T-helper 1 cell treated with Interleukin-12 subunit alpha and Interleukin-12 subunit beta and Interleukin-4 antibody, amounts not matched to agents 30 ng/mL and 1 ng/mL, for 36 hours (primary cell): Measurements from ENCODE around the gene HTR3D. TPM values are rescaled to one million over a fixed set of nuclear protein-coding genes. Genes with fewer than 3 reads are reported as not detected.
"Not testable (repeated sequence)": the region's sequence is repeated elsewhere in the genome, so short reads cannot be mapped to it uniquely, and the experiment has no call there.

Experiments
- intact Hi-C: fragments of 100-400 bp; cut with micrococcal nuclease; formaldehyde crosslinking; loops from one replicate; pipeline ENCODE4 v1.15.1; 2024
- total RNA-seq: library from RNA; stranded (reverse); gene quantifications from 2 replicates; pipeline ENCODE4 v1.2.3, GENCODE V29; 2022

The HTR3D gene, protein sequence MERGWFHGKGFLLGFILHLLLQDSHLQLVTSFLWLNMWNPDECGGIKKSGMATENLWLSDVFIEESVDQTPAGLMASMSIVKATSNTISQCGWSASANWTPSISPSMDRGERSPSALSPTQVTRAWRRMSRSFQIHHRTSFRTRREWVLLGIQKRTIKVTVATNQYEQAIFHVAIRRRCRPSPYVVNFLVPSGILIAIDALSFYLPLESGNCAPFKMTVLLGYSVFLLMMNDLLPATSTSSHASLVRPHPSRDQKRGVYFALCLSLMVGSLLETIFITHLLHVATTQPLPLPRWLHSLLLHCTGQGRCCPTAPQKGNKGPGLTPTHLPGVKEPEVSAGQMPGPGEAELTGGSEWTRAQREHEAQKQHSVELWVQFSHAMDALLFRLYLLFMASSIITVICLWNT
- not detected in 2 replicates for total RNA-seq

GRCh38 chr3:184031187-184031792, at the start of gene HTR3D:
Gene HTR3D (plus strand): TSS chr3:184031742. CDS start chr3:184031742, 0 bp downstream.
- intact Hi-C loops = no loop called here

GRCh38 chr3:183981990-183982644, 49.4 kb upstream of the HTR3D start:
- intact Hi-C loops = no loop called here

- intact Hi-C loops = no loop called here
Measured at GRCh38 chr3:183984127-183984740, 47.3 kb upstream of the HTR3D start.

DNA sequence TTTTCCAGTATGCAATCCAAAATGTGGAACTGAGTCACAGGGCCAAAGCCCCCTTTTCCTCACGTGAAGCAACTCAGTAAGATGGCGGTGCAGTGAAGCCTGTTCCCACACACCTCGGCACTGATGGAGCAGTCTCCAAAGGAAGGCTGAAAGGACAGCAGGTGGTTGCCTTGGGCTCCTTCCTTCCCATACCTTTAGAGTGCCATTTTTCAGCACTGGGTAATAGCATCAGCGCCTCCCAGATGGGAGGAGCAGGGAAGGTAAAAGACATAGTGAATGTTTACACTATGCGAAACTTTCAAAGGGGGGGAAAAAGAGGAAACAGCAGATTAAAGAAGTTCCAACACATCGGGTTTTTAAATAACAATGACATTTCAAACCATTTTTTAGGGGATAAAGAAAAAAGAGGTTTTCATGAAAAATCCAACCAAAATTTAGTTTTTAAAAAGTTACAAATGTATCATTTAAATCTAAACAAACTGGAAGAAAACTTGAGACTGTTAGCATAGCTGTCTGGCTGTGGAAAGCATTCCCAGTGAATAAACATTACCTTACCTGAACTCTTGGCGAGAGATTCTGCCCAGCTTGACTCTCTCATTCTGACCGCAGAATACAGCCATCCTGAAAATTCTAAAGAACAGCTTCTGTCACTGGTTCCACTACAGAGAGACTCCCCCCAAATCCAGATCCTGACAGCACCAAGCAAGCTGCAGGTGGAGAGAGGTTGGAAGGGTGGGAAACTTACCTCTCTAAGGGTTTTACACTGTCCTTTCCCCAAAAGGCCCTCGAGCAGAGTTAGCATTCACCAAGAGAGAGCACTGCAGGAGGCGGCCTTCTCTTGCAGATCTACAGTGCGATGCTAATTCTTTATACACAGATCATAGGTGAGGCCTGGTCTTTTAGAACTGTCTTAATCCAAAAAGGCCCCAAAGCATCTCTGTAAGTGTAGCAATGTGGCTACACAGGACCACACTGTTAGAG, 46.5 kb upstream of the HTR3D start:
- intact Hi-C loops = no loop called here

DNA sequence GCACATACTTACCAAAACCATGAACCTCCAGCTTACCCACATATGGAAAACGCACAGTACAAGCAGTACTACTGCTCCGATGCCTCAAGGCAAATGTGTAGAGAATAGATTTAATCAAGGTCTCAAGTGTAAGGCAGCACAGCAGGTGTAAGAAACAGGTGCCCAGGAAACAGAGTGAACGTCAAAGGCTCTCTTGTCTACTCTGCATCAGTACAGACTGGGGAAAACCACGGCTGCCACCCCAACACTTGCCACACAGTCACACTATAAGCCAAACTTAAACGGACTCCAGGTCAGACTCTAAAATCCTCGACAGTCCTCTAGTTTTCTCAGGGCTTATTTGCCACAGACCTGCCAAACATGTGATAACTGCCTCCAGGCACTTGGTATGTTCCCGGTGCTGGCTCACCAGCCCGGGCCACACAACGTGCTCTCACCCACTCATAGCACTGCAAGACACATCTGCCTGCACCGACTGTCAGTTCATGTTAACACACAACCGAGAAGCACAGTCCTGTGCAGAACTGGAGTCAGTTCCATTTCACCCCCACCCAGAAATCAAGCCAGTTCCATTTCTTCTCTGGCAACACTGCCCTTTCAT, 44.4 kb upstream of the HTR3D start:
- intact Hi-C loops = no loop called here

GRCh38 chr3:183988216-183988790, 43.2 kb upstream of the HTR3D start:
- intact Hi-C loops = no loop called here

GRCh38 chr3:183991403-183991802, 40.1 kb upstream of the HTR3D start:
- intact Hi-C loops = no loop called here

- intact Hi-C loops = no loop called here
Measured at GRCh38 chr3:184001761-184002160, 29.8 kb upstream of the HTR3D start.

GRCh38 chr3:184002469-184002868, 29.1 kb upstream of the HTR3D start:
- intact Hi-C loops = no loop called here

DNA sequence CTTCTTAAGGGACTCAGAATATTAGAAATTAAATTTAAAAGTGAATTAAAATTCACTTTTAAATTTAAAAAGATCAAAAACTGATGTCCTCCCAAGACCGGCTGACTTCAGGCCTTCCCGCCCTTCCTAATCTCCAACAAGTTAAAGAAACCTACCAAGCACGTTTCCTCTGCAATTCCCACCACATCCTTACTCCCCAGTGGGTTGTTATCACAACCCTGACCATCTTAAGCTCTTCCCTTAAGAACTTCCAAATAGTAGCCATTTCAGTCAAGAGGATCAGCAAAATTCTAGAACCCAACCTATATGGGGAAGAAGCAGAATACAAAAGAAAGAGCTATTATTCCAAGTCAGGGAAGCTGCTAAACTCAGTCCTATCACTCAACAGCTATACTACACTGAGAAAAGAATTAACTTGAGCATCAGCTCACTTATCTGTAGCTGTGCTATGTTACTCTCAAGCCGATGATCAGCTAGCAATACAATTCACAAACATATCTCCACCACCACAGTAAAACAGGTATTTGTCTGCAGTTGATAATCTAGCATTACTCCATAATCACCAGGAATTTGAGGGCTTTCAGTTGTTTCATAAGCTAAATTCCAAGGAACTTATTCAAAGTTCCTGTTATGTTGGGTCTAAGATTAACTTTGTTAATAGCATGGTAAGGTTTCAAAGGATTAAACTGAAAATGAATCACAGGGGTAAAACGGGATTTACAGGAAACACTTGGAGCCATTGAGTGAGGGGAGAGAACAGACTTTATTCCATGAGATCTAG, 28.2 kb upstream of the HTR3D start:
- intact Hi-C loops = no loop called here

DNA sequence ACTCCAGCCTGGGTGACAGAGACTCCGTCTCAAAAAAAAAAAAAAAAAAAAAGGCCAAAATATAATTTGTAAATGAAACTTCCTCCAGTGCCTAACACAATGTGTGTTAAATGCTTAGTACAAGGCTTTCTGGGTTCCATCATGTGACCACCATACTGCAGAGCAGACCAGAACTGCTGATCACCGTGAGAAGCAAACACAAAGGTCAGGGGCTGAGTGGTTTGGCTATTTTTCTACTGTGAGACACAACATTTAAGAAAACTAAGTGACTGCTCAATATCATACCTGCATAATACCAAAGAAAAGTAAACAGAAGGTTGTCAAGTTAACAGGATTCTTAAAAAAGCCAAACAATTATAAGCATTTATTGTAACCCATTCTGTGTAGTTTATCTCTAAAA, 27.1 kb upstream of the HTR3D start:
- intact Hi-C loops = no loop called here

GRCh38 chr3:184005941-184006507, 25.5 kb upstream of the HTR3D start:
- intact Hi-C loops = no loop called here

- intact Hi-C loops = not testable (repeated sequence)
Measured at GRCh38 chr3:184007143-184007813, 24.3 kb upstream of the HTR3D start.

DNA sequence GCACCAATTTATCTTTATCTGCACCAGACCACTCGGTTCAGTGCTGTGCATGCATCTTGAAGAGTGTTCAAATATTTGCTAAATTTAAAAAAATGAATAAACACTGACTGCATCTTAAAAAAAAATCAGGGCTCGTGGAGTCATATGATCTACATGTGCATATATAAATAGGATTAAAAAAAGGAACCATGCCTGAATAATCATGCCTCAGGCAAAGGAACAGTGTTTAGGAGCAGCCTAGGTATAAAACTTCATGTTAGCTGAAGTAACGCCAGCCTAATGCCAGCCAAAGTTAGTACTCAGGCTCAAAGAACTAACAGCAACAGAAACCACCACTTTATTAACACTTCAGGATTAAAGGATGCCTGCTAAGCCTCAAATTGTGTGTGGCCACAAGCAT, 23.4 kb upstream of the HTR3D start:
- intact Hi-C loops = no loop called here

DNA sequence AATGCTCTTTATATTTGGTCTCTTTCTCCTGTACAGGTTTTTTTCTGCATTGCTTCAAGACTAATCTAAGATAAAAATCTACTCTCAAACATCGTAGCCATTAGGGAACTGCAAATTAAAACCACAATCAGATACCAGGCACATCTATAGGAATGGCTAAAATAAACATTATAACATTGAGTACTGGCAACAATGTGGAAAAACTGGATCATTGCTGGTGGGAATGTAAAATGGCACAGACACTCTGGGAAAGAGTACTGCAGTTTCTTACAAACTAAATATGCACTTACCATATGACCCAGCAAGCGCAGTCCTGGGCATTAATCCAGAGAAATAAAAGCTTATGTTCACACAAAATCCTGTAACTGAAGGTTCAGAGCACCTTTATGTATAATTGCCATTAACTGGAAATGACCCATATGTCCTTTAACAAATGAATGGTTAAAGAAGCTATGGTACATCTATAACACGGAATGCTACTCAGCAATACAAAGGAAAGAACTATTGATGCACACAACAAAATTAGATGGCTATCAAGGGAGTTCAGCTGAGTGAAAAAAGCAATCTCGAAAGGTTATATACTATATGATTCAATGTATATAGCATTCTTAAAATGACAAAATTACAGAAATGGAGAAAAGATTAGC, 20.2 kb upstream of the HTR3D start:
- intact Hi-C loops = no loop called here

DNA sequence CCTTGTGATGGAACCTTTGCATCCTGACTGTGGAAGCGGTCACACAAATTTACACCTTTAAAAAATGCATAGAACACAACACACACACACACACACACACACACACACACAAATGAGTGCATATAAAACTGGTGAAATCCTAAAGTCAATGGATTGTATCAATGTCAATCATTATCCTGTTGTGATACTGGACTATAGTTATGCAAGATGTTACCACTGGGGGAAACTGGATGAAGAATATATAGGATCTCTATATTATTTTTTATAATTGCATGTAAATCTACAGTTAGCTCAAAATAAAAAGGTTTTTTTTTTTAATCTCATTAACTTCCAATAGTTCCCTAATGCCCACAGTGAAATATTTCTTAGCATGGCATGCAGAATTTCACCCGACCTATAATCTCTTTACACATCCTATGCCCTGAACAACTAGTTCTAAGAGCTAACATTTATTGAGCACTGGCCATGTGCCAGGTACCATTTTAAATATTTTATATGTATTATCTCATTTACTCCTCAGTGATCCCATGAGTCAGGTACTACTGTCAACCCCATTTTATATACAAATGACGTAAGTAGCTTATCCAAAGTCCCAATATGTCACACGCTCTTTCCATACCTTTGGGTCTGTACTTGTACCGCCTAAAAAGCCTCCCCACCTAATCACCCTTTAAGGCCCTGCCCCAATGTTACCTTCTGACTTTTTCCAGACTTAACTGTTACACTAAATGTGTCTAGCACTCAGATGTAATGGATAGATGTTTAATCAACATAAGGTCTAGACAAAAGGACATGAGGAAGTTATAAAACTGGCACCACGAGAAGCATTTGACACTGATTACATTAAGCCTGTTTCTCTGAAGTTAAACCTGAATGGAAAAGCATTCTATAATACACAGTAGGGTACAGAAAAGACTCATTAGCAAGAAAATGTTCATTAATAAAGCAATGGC, 19.3 kb upstream of the HTR3D start:
- intact Hi-C loops = no loop called here
